HG03432 (cell line): Measurements from ENCODE around the gene RPS21.

Source experiments
- ATAC-seq: cut with Tn5 transposase; IDR thresholded peaks from one replicate; pipeline ENCODE4 v1.9.1; 2021; ENCODE audit warnings: mild to moderate bottlenecking, moderate library complexity; ENCODE audit not compliant: unreplicated experiment

Gene RPS21

DNA sequence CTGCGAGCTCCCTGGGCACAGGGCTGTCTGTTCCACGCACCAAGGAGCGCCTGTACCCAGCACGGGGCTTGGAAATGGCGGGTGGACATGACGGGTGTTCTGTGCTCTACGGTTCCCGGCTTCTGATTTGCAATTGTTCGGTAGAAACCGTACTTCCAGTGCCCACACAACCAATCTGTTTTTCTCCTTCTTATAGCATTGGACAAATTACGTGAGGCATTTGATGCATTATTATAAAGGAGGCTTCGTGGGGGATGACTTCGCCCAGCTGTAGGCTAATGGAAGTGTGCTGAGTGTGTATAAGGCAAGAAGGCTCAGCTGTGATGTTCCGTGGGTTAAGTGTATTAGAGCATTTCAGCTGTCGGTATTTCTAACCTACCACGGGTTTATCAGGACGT lies 9.8 kb upstream of the RPS21 start:
- ATAC-seq = no peak

DNA sequence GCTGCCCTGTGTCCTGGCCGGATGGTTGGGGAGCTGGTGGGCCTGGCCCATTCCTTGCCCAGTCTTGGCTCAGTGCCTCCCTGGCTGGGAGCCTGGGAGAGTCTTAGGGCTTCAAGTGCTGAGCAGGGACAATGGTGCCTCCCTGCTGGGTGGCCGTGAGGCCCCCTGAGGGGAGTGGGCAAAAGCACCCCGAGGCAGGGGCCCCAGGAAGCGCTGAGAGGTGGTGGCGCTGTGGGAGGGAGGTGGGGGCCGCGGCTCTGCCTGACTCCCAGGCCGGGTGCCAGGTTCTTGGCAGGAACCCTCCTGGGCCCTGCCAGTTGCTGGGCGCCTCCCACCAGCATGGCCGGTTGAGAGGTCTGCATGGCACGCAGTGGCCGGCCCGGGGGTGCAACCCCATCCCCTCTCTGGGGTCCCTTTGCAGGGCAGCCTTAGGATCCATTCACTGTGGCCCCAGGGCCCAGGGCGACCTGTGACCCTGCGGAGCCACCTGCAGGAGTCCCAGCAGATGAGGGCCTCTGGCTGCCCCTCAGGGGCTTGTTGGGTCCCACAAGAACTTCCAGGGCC lies 9.2 kb upstream of the RPS21 start:
- no peak for ATAC-seq

DNA sequence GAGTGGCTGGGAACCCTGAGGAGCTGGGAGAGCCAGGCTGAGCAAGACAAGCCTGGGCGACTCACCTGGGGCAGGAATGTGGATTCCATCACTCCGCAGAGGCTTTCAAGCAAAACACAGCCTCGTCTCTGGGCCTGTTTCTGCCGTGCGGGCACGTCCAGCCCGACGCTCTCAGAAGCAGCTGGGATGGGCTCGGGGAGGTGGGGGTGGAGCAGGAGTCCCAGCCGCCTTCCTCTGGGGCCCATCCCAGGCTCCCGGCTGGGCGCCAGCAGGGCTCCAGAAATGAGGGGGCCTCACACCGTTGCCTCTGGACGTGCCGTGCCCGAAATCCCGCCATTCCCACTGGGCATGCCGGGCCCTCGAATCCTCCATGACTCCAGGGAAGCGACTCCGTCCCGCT lies 8.7 kb upstream of the RPS21 start:
- ATAC-seq = no peak

DNA sequence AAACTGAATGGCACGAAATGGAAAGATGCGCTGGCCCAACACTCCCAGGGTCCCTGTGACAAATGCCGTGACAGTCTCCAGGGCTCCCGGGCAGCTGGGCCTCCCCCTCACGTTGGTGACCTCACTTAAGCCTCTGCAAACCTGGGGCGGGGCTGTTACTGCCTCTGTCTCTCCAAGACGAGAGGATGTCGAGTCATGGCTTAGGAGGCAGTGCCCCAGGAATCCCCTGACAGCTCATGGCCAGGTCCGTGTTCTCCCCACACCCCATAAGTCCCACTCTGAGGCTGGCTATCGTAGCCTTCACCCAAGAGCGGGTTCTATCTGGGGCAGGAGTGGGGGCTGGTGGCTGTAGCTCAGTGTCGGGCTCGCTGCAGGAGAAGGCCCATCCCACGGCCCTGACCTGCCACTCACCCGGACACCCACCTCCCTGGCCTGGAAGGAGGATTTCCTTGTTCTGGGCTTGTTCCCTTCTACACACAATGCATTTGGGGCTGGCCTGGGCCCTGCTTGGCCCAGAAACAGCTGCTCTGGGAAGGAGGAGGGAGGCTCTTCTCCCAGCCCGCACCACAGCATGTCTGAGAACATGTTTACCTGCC lies 5.6 kb upstream of the RPS21 start:
- ATAC-seq = no peak

DNA sequence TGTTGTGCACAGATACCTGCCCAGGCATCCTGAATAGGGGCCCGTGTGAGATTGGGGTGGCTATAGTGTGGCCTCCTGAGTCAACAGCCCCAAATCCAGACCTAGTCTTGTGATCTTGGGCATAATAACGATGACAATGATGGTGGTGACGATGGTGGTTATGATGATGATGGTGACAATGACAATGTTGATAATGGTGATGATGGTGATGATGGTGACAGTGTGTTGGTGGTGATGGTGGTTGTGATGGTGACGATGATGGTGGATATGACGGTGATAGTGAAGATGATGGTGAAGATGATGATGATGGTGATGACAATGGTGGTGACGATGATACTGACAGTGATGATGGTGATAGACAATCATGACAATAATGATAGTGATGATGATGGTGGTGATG lies 5.1 kb upstream of the RPS21 start:
- no peak for ATAC-seq

DNA sequence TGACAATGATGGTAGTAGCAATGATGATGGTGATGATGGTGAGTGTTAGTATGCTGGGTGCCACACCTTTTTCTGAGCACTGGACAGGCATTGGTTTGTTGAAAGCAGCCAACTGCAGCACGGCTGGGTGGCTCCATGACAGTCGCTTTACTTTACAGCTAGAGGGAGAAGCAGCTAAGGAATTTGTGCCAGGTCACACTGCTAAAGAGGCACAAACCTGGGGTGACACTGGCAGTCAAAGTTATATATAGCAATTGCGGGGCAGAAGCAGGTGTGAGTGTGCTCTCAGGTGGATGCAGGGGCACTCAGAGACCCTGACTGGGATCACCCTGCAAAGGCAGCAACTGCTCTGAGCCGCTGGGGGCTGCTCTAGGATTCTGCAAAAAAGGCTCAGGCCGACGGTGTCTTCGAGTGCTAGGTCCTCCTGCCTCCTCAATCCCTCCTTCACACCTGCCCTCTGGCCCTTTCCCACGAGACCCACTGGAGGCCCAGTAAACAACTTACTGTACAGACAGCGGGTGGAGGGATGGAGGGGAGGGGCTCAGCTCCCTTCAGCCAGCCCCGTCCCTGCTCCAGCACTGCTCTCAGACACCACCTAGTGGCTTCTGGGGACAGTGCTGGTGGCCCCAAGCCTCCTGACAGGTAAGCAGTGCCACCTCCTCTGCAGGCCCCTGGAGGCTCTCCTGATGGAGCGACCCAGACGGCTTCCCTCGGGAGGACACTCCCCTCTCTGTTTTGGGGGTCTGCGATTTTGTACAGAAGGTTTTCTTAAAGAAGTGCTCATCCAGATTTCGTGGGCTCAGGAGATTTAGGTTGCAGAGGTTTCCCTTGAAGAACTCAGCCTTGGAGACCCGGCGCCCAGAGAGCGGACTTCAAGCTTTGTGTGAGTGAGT lies 4.4 kb upstream of the RPS21 start:
- peak; percentile 54 for ATAC-seq

DNA sequence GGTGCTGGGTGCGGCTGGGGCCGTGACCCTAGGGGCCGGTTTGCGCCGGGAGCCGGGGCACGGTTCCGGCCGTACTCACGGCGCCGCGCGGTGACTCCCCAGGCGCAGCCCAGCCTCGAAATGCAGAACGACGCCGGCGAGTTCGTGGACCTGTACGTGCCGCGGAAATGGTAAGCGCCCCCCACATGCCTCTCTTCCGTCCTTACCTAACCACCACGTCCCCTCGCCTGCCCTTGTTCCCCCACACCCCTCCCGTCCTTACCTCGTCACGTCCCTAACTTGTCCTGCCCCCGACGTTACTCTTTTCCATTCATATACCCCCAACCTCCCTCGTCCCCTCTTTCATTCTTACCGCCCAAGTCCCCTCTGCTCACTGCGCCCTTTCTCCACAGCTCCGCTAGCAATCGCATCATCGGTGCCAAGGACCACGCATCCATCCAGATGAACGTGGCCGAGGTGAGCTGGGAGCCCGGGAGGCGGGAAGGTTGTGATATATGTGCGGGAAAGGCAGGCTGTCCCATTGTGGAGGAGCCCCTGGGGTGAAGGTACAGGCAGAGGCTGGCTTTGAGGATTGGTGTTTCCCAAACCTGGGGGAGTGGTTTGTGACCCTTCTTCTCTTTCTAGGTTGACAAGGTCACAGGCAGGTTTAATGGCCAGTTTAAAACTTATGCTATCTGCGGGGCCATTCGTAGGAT lies 463 bp downstream of the RPS21 start:
- no peak for ATAC-seq

DNA sequence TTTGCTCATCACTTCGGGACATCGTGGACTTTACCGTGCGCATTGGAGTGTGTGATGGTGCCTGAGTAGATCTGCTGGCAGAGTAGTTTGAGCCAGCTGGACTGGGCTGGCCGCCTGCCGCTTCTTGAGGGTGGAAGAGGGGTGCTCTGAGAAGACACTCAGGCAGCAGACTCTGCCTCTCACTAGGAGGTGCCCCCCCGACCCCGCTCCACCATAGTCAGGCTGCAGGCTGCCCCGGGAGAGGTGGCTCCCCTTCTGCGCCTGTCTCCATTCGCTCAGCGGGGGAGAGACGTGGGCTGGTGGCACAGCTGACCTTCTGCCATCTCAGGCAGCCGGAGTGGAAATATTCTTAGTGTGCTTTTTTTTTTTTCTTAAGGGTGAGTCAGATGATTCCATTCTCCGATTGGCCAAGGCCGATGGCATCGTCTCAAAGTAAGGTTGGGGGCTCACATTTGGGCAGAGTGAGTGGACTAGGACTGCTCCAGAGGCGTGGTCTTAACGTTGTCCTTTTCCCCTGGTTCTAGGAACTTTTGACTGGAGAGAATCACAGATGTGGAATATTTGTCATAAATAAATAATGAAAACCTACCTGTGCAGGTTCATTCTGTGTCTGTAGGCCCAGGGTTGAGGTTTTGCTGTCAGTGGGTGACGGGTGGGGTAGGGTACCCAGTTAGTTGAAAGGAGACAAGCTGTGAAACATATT lies 1.2 kb downstream of the RPS21 start:
- no peak for ATAC-seq

DNA sequence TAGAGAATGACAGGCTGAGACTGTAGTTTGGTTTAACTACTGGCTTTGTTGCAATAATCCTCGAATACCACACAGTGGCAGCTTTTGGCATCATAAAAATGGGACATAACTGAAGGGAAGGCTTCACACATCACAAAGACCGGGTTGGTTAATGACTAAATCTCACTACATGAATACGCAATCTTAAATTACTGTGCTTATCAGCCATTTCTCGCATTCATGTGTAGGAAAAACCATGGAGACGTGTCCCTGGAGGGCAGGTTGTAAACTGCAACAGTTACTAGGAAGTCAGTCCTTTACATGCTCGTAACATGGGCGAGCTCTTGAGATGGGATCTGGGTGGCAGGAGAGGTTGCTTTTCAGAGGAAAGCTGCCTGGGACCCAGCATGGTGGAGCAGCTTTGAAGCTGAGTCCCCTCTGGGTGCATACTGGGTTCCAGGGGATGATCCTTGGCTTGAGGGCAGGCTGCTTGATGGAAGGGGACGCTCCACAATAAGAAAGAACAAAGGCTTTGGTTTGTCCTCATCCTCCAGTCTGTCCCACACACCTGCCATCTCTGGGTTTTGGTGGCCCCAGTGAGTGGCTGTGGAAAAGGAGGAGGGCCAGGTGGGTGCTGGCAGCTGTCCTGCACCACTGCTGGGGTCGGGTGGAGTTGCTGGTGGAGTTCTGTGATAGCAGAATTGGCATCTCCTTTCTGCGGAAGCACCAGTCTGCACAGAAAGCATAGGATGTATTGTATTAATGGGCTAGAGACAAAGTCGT lies 2.1 kb downstream of the RPS21 start:
- ATAC-seq = no peak

DNA sequence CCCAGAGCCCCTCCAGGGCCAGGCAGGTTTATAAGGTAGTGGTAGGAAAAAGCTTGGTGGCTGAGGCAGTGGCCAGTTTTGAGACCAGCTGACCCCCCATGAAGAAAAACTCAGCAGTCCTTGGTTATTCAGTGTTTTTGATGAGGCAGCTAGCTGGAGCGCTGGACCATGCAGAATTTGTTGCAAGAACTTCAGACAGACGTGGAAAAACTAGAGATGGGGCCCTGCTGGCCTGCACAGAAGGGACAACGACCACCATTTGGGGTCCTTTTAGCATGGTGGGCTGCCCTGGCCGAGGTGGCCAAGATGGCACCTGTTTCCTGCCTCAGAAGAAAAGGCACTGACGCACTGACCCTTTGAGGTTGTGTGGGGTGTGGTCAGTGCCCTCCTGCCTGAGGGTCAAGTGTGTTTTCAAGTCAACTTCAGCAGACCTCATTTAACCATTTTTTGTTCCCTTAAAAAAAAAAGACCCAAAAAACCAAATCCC lies 2.7 kb downstream of the RPS21 start:
- ATAC-seq = no peak

DNA sequence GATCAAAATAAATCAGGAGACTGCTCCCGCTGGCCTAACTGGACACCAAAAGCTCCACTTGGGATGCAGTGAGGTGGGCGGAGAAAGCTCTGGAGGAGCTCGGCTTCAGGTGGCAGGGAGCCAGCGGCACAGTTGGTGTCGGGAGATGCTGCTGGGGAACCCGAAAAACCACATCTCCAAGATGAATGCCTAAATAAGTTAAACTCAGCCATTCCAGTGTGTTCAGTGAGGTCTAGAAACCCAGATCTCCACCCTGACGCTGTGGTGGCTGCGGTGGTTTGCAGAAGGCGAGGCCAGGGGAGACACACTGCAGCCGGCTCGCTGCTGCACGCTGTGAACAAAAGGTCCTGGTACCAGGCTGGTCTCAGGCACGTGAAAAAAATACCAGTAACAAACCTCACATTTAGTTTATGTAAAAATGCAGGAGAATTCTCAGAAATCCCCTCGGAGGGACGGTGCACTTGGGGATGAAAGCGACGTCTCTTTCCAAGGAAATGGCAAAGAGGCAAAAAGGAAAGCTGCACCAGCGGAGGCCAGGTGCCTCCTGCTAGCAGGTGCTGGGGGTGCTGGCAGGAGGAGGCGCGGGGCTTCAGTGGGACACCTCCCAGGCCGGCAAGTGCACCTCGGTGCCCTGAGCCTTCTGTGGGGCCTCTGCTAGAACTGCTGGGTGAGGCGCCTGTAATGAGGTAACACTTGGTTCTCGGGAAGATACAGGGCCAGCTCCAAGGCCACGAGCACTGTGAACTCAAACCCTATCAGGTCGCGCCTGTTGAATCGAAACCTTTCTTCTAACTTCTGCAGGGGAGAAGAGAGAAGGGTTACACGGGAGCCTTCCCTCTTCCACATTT lies 3.6 kb downstream of the RPS21 start:
- ATAC-seq = no peak

DNA sequence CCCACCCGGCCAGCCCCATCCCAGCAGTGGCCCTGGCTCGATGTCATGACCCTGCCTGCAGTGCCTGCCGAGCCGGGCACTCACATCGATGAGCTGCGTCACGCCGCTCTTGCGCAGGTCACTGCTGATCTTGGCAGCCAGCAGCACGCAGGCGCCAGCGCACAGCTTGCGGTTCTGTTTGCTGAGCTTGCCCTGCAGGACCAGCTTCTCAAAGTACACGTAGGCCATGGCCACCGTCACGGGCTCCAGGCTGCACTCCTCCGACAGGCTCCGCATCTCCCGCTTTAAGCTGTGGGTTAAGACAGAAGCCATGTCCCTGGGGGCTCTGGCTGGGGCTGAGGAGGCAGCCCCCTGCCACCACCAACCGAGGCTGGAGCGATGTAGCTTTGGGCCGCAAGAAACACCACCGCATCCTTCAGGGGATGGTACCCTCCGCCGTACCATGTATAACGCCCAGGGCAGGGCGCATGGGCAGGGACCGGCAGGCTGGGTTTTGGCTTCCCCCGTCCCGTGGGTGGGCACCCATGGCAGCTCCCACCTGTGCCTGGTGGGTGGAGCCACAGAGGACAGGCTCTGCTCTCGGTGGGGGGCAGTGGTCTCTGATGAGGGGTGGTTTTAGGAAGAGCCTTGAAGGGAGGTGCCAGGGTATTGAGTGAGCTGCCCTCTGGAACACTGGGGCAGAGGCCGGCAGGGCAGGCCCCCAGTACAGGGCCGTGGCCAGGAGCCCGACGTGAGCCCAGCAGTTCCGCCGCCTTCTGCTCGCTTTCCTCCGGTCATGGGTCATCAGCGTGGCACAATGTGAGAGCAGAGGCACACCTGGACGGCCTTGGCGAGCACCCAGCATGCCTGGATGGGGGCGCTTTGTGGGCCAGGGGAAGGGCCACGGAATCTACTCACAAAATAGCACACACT lies 4.5 kb downstream of the RPS21 start:
- no peak for ATAC-seq

DNA sequence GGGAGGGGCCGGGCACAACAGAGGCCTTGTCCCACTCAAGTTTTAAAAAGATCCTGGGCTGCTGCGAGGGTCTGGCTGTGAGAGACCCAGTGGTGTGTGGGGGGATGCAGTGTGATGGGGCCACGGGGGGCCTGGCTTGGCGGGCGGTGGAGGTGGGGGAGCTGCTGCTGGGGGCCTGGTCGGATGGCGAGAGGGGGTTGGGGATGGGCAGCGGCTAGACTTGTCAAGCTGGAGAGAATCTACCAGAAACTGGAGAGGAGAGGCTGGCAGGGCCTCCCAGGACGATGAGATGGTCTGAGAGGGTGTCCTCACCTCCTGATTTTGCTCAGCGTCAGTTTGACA lies 5.1 kb downstream of the RPS21 start:
- ATAC-seq = no peak

DNA sequence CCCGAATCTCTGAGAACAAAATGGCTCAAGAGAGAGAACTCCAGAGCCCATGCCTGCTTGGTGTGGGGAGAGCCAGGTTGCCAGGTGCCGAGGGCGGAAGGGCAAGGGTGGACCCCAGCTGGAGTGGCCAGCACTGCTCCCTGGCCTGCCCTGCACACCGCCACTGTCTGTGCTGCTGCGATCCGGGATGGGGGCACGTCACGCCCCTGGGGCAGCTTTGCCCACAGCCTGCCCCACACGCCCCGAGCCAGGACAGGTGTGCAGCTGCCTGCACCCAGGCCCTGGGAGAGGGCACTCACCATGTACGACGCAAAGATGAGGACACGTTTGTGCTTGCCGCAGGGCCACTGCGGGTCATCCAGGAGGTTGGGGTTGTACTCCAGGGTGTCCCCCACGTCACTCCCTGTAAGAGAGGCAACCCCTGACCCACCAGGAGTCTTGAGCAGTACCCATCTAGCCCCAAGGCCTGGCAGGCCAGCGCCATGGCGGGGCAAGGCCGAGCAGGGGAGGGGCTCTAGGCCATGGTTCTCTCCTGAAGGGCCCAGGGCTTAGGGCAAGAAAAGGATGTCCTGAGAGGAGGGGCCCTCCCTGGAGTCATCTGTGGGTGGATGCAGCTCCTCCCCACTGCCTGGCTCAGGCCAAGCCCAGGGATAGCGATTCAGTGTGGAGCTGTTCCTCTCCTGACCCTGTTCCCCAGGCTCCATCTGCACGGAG lies 5.9 kb downstream of the RPS21 start:
- no peak for ATAC-seq

DNA sequence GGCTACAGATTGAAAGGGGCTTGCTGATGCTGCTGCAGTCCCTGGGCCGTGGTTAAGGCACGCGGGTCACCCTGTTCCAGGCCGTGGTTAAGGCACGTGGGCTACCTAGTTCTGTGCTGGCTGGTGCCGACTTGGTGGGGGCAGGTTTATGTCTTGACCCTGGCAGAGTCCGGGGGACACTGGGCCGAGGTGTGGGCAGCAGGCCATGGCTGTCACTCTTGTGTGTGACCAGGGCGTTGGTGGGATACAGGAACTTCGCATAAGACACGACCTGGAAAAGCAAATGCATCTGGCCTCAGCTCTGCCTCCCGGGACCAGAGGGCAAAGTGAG lies 6.4 kb downstream of the RPS21 start:
- ATAC-seq = no peak

DNA sequence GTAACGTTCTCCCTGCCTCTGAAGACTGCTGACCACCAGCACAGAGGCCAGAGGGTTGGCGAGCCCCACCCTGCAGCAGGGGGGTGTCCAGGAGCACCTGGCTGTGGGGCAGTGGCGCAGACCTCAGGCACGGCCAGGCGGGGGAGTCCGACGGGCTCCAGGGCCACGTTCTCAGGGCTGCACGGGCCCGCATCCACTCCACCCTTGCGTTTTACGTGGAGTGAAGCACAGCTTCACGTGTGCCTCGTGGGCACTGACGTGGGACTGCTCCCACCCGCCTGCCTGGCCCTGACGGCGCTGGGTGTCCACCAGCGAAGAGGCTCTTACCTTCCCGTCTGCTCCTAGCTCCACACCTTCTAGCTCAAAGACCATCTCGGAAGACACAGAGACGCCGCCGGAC lies 6.9 kb downstream of the RPS21 start:
- ATAC-seq = no peak

DNA sequence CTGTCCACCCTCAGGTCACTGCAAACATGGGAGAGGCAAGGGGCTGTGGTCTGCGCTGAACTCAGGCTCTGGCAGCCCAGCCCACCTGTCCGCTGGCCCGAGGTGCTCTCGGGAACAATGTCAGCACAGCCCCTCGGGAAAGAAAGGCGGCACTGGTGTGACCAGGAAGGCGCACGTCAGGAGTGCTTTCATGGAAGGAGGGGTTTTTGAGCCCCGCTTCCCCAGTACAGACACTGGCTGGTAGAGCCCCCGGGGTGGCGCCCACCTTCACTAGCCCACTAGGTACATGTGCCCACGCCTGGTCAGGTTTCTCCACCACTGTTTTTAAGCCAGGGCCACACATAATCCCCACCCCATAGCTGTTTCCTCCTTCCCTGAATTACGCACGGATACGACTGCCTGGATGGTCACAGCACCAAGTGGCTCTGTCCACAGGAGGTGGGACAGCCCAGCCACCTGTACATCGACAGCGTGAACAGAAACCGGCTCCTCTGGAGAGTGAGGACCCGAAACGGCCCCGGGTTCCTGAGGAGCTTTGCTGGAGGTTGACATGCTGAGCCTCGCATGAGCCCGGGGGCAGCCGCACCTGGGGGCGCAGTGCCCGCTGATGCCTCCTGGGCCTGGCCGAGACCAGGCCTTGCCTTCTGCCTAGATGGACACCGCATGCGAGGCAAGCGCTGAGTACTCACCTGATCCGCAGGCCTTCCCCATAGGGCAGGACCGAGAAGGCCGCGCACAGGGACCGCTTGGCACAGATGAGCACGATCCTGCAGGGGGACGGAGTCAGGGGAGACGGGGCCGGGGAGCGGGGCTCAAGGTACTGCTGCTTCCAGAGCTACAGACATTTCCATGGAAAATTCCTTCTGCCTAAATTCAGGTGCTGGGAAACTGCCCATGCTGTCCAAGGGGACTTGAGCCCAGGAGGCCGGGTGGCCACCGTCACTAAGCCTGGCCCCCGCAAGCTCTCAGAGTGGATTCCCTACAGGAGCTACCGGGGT lies 7.6 kb downstream of the RPS21 start:
- no peak for ATAC-seq
